SK-N-SH (cell line): ENCODE data around the gene CYP26A1. TPM values are rescaled to one million over a fixed set of nuclear protein-coding genes. Genes with fewer than 3 reads are reported as not detected.
A peak's percentile ranks its signal among the peaks of the same experiment; 100 is the strongest.

ENCODE experiments used
- CTCF ChIA-PET: fragments of 300-600, 350-600 bp; formaldehyde crosslinking; extraction: SDS; loops from one replicate; lab custom pipeline; 2021; lab: Yijun Ruan, JAX
- POLR2A ChIA-PET: fragments of 350-600 bp; sonication (Branson Sonifier 250); formaldehyde crosslinking; extraction: SDS; loops from one replicate; lab custom pipeline; 2020; ENCODE audit warnings: antibody characterized with exemption, inconsistent platforms; lab: Yijun Ruan, JAX
- DNase-seq: peaks from one replicate; pipeline ENCODE4 v3.0.0; 2012
- H2AFZ ChIP-seq: fragments of 200-600 bp; sonication (generic); 2 replicates; pipeline ENCODE4 v1.8.1; 2016; ENCODE audit warnings: antibody characterized with exemption, mild to moderate bottlenecking, low read depth
- H3F3A ChIP-seq: fragments of 200-600 bp; sonication (generic); replicated peaks from 2 replicates; pipeline ENCODE3; 2016; ENCODE audit warnings: antibody characterized with exemption, mild to moderate bottlenecking; ENCODE audit not compliant: insufficient read depth
- H3K27ac ChIP-seq, 2 experiments: fragments of 200-500 bp in 1 of 2; fragments of 200-600 bp in 1 of 2; sonication (Bioruptor generic) in 1 of 2; sonication (generic), shearing (Covaris generic) in 1 of 2; 2 replicates each; pipeline versions ENCODE4 v1.5.1 to v1.6.1; 2014 to 2016; ENCODE audit warnings: low read depth in 2 of 2, inconsistent platforms in 1 of 2, low read length in 1 of 2, mild to moderate bottlenecking in 1 of 2, mixed read lengths in 1 of 2
- H3K27me3 ChIP-seq: fragments of 200-600 bp; sonication (generic), shearing (Covaris generic); 2 replicates; pipeline ENCODE4 v1.6.1; 2016; ENCODE audit warnings: mixed run types; ENCODE audit not compliant: insufficient read depth
- H3K36me3 ChIP-seq, 2 experiments: fragments of 200-500 bp in 1 of 2; fragments of 200-600 bp in 1 of 2; sonication (Bioruptor generic) in 1 of 2; sonication (generic) in 1 of 2; replicated peaks in 1 of 2; 2 replicates each; pipeline versions ENCODE3 to v1.5.1; 2014 to 2016; ENCODE audit warnings: low read length in 1 of 2, mild to moderate bottlenecking in 1 of 2; ENCODE audit not compliant: insufficient read depth in 2 of 2, control insufficient read depth in 1 of 2
- H3K4me1 ChIP-seq, 2 experiments: fragments of 200-500 bp in 1 of 2; fragments of 200-600 bp in 1 of 2; sonication (Bioruptor generic) in 1 of 2; sonication (generic), shearing (Covaris generic) in 1 of 2; 2 replicates each; pipeline versions ENCODE4 v1.5.1 to v1.6.1; 2014 to 2016; ENCODE audit warnings: low read depth in 1 of 2, low read length in 1 of 2, mixed run types in 1 of 2; ENCODE audit not compliant: insufficient read depth in 2 of 2, control insufficient read depth in 1 of 2
- H3K4me2 ChIP-seq: fragments of 200-600 bp; sonication (generic), shearing (Covaris generic); 2 replicates; pipeline ENCODE4 v1.6.1; 2017; ENCODE audit warnings: mixed run types
- H3K4me3 ChIP-seq, 2 experiments: fragments of 200-500 bp in 1 of 2; fragments of 200-600 bp in 1 of 2; sonication (Bioruptor generic) in 1 of 2; sonication (generic), shearing (Covaris generic) in 1 of 2; 2 replicates each; pipeline versions ENCODE4 v1.5.1 to v1.8.1; 2014 to 2016; ENCODE audit warnings: low read depth in 2 of 2, inconsistent platforms in 1 of 2, low read length in 1 of 2, mild to moderate bottlenecking in 1 of 2, mixed read lengths in 1 of 2, moderate library complexity in 1 of 2
- H3K79me2 ChIP-seq: fragments of 200-600 bp; sonication (generic); 2 replicates; pipeline ENCODE4 v1.8.1; 2017; ENCODE audit warnings: mild to moderate bottlenecking; ENCODE audit not compliant: insufficient read depth
- H3K9ac ChIP-seq: fragments of 200-600 bp; sonication (generic); 2 replicates; pipeline ENCODE4 v1.6.1; 2017; ENCODE audit warnings: mixed run types
- H3K9me2 ChIP-seq: fragments of 200-600 bp; sonication (generic); 2 replicates; pipeline ENCODE4 v1.6.1; 2017; ENCODE audit warnings: mixed run types
- H3K9me3 ChIP-seq: fragments of 200-600 bp; sonication (generic); 2 replicates; pipeline ENCODE4 v1.6.1; 2017; ENCODE audit warnings: mixed run types, mild to moderate bottlenecking, moderate library complexity
- H4K20me1 ChIP-seq: fragments of 200-600 bp; sonication (generic); 2 replicates; pipeline ENCODE4 v1.6.1; 2017; ENCODE audit warnings: mild to moderate bottlenecking, mixed run types; ENCODE audit not compliant: insufficient read depth
- CHD2 ChIP-seq: fragments of 150-350 bp; IDR thresholded peaks from 2 replicates; pipeline ENCODE4 v1.6.1; 2018; ENCODE audit warnings: low read length; ENCODE audit not compliant: partially characterized antibody
- FOSL2 ChIP-seq: IDR thresholded peaks from 2 replicates; pipeline ENCODE4 v1.4.0; 2012; ENCODE audit warnings: low read depth, mild to moderate bottlenecking, moderate library complexity, borderline replicate concordance
- FOXM1 ChIP-seq: IDR thresholded peaks from 2 replicates; pipeline ENCODE4 v1.4.0; 2012; ENCODE audit warnings: low read depth, mild to moderate bottlenecking
- GABPA ChIP-seq: IDR thresholded peaks from 2 replicates; pipeline ENCODE4 v1.4.0; 2012; ENCODE audit warnings: low read depth, mild to moderate bottlenecking
- GATA2 ChIP-seq: sonication (generic); formaldehyde crosslinking; IDR thresholded peaks from 2 replicates; pipeline ENCODE4 v1.5.0; 2020; ENCODE audit warnings: mild to moderate bottlenecking, missing genetic modification reagents
- JUND ChIP-seq: IDR thresholded peaks from 2 replicates; pipeline ENCODE4 v1.4.0; 2012
- MEF2A ChIP-seq: IDR thresholded peaks from 2 replicates; pipeline ENCODE4 v1.4.0; 2012; ENCODE audit warnings: low read depth, borderline replicate concordance
- MXI1 ChIP-seq: IDR thresholded peaks from 2 replicates; pipeline ENCODE4 v1.6.1; 2012; ENCODE audit warnings: mild to moderate bottlenecking, low read depth, low read length, improper control_type of control experiment
- NRF1 ChIP-seq: IDR thresholded peaks from 2 replicates; pipeline ENCODE4 v1.6.1; 2012; ENCODE audit warnings: low read depth, mild to moderate bottlenecking, low read length
- POLR2AphosphoS5 ChIP-seq: IDR thresholded peaks from 2 replicates; pipeline ENCODE4 v1.6.1; 2012; ENCODE audit warnings: low read depth, low read length
- RAD21 ChIP-seq: IDR thresholded peaks from 2 replicates; pipeline ENCODE4 v1.6.1; 2012; ENCODE audit warnings: mild to moderate bottlenecking, low read length
- RFX5 ChIP-seq: IDR thresholded peaks from 2 replicates; pipeline ENCODE4 v1.6.1; 2012; ENCODE audit warnings: mild to moderate bottlenecking, improper control_type of control experiment, low read length
- RXRA ChIP-seq: IDR thresholded peaks from 2 replicates; pipeline ENCODE4 v1.4.0; 2012; ENCODE audit warnings: low read depth, mild to moderate bottlenecking, borderline replicate concordance
- SIN3A ChIP-seq: IDR thresholded peaks from 2 replicates; pipeline ENCODE4 v1.6.1; 2012; ENCODE audit warnings: low read depth, mild to moderate bottlenecking, low read length, moderate library complexity, borderline replicate concordance
- SMC3 ChIP-seq: IDR thresholded peaks from 2 replicates; pipeline ENCODE4 v1.6.1; 2012; ENCODE audit warnings: low read depth, low read length, improper control_type of control experiment
- TAF1 ChIP-seq: IDR thresholded peaks from 2 replicates; pipeline ENCODE4 v1.6.1; 2012; ENCODE audit warnings: low read depth, mild to moderate bottlenecking, low read length, moderate library complexity, borderline replicate concordance
- TCF12 ChIP-seq: IDR thresholded peaks from 2 replicates; pipeline ENCODE4 v1.4.0; 2012
- TEAD4 ChIP-seq: IDR thresholded peaks from 2 replicates; pipeline ENCODE4 v1.4.0; 2012; ENCODE audit warnings: mild to moderate bottlenecking, borderline replicate concordance; ENCODE audit not compliant: insufficient read depth
- YY1 ChIP-seq: IDR thresholded peaks from 2 replicates; pipeline ENCODE4 v1.4.0; 2012; ENCODE audit warnings: low read depth, mild to moderate bottlenecking
- WGBS: methylation state at CpG from one replicate; pipeline ENCODE4 v1.1.6; 2017; ENCODE audit warnings: low lambda C conversion rate; 5-methylcytosine and 5-hydroxymethylcytosine counted together
- polyA plus RNA-seq, 3 experiments: library from polyadenylated mRNA; depleted of rRNA; stranded (reverse); fragments of >200 nt; gene quantifications; 2 replicates each; pipeline ENCODE4 v1.2.3, GENCODE V29; 2012
- TF ChIP-seq, protein P1 (sequence below): fragments of 200-600 bp; sonication (generic); IDR thresholded peaks from 2 replicates; pipeline ENCODE4 v1.6.1; 2017; ENCODE audit warnings: antibody characterized with exemption, mild to moderate bottlenecking, moderate library complexity
- TF ChIP-seq, protein P2 (sequence below): IDR thresholded peaks from 2 replicates; pipeline ENCODE4 v1.4.0; 2012; ENCODE audit warnings: low read depth
- TF ChIP-seq, protein P3 (sequence below): IDR thresholded peaks from 2 replicates; pipeline ENCODE4 v1.4.0; 2012; ENCODE audit warnings: low read depth, borderline replicate concordance
- TF ChIP-seq, protein P4 (sequence below): IDR thresholded peaks from 2 replicates; pipeline ENCODE4 v1.6.1; 2012; ENCODE audit warnings: mild to moderate bottlenecking, low read depth, low read length, moderate library complexity
- TF ChIP-seq, protein P5 (sequence below): IDR thresholded peaks from 2 replicates; pipeline ENCODE4; 2012
- TF ChIP-seq, protein P6 (sequence below): IDR thresholded peaks from 2 replicates; pipeline ENCODE4 v1.4.0; 2012; ENCODE audit warnings: low read depth, borderline replicate concordance

Gene CYP26A1
- polyA plus RNA-seq, 1 of the 3 experiments (the other 2 are of a cell fraction): not detected

DNA sequence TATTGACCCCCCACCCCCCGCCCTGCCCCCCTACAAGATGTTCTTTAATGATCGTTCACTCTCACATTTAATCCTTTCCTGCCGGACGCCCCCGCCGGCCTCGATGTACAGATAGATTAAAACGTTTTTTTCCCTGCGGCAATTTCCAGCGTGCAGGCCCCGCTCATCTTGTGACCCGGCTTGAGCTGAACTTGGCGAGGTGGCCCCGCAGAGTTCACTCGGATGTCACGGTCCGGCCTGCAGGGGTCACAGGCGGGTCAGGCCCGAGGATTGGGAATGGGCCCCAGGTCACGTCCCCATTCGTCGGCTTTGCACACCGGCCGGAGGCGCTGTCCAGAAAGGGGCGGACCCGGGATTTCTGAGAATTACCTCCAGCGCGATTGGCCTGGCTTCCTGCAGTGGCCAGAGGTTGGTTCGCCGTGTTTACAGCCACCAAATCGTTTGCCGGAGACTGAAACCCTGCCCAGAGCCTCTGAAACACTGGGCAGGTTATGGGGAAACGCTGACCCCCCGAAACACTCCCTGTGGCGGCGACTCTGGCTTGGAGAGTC is 1.9 kb upstream of the CYP26A1 start:
- H3K9me3 ChIP-seq: no peaks in the 10 kb centered on the region
- H3K4me1 ChIP-seq: peaks cover 0 to 39% of the 10 kb centered on the region in 2 experiments; a peak in 1 of 4 replicates
- H3K36me3 ChIP-seq: no peaks in the 10 kb centered on the region
- H3F3A ChIP-seq: peaks cover 2% of the 10 kb centered on the region
- H3K4me3 ChIP-seq: peak overlapping the region; percentile 53 to 58
- H3K9ac ChIP-seq: no peak overlapping the region
- peak; percentile 80 for DNase-seq
- peaks cover 68% of the 10 kb centered on the region for H3K27me3 ChIP-seq
- ChIA-PET POLR2A (no interaction called here), CTCF (interaction anchor here (0.6 to 2.9 kb wide), 5 partner anchors 9 to 281 kb away, joined by 3 to 21 read pairs (median 4); no protein-coding TSS in a partner anchor)
- H3K9me2 ChIP-seq: no peaks in the 10 kb centered on the region
- H4K20me1 ChIP-seq: no peaks in the 10 kb centered on the region
- H3K4me2 ChIP-seq: peak overlapping the region; percentile 80
- H2AFZ ChIP-seq: no peak overlapping the region
- no peak overlapping the region for H3K27ac ChIP-seq
- WGBS: 13% methylated on average over 26 of the region's 37 CpGs
- no peaks in the 10 kb centered on the region for H3K79me2 ChIP-seq
- TF ChIP-seq RAD21 (no peak), FOXM1 (no peak), SMC3 (no peak), NRF1 (no peak), TCF12 (no peak), GATA2 (CRISPR knock-in tag) (0 out of 2 replicates have a peak, but pooled peaks have one; percentile 12), TAF1 (no peak), SIN3A (no peak), GABPA (no peak), CHD2 (no peak), MXI1 (no peak), POLR2AphosphoS5 (no peak), RFX5 (no peak), YY1 (no peak), FOSL2 (no peak), JUND (no peak), RXRA (peak; percentile 62; the same call in 1 of the 2 replicates), TEAD4 (no peak), MEF2A (no peak)
- TF ChIP-seq, protein P1, sequence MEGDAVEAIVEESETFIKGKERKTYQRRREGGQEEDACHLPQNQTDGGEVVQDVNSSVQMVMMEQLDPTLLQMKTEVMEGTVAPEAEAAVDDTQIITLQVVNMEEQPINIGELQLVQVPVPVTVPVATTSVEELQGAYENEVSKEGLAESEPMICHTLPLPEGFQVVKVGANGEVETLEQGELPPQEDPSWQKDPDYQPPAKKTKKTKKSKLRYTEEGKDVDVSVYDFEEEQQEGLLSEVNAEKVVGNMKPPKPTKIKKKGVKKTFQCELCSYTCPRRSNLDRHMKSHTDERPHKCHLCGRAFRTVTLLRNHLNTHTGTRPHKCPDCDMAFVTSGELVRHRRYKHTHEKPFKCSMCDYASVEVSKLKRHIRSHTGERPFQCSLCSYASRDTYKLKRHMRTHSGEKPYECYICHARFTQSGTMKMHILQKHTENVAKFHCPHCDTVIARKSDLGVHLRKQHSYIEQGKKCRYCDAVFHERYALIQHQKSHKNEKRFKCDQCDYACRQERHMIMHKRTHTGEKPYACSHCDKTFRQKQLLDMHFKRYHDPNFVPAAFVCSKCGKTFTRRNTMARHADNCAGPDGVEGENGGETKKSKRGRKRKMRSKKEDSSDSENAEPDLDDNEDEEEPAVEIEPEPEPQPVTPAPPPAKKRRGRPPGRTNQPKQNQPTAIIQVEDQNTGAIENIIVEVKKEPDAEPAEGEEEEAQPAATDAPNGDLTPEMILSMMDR: peak; percentile 16; the same call in 1 of the 2 replicates
- TF ChIP-seq, protein P2, sequence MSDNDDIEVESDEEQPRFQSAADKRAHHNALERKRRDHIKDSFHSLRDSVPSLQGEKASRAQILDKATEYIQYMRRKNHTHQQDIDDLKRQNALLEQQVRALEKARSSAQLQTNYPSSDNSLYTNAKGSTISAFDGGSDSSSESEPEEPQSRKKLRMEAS: no peak
- TF ChIP-seq, protein P3, sequence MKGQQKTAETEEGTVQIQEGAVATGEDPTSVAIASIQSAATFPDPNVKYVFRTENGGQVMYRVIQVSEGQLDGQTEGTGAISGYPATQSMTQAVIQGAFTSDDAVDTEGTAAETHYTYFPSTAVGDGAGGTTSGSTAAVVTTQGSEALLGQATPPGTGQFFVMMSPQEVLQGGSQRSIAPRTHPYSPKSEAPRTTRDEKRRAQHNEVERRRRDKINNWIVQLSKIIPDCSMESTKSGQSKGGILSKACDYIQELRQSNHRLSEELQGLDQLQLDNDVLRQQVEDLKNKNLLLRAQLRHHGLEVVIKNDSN: no peak
- TF ChIP-seq, protein P4, sequence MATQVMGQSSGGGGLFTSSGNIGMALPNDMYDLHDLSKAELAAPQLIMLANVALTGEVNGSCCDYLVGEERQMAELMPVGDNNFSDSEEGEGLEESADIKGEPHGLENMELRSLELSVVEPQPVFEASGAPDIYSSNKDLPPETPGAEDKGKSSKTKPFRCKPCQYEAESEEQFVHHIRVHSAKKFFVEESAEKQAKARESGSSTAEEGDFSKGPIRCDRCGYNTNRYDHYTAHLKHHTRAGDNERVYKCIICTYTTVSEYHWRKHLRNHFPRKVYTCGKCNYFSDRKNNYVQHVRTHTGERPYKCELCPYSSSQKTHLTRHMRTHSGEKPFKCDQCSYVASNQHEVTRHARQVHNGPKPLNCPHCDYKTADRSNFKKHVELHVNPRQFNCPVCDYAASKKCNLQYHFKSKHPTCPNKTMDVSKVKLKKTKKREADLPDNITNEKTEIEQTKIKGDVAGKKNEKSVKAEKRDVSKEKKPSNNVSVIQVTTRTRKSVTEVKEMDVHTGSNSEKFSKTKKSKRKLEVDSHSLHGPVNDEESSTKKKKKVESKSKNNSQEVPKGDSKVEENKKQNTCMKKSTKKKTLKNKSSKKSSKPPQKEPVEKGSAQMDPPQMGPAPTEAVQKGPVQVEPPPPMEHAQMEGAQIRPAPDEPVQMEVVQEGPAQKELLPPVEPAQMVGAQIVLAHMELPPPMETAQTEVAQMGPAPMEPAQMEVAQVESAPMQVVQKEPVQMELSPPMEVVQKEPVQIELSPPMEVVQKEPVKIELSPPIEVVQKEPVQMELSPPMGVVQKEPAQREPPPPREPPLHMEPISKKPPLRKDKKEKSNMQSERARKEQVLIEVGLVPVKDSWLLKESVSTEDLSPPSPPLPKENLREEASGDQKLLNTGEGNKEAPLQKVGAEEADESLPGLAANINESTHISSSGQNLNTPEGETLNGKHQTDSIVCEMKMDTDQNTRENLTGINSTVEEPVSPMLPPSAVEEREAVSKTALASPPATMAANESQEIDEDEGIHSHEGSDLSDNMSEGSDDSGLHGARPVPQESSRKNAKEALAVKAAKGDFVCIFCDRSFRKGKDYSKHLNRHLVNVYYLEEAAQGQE: peak; percentile 84
- TF ChIP-seq, protein P5, sequence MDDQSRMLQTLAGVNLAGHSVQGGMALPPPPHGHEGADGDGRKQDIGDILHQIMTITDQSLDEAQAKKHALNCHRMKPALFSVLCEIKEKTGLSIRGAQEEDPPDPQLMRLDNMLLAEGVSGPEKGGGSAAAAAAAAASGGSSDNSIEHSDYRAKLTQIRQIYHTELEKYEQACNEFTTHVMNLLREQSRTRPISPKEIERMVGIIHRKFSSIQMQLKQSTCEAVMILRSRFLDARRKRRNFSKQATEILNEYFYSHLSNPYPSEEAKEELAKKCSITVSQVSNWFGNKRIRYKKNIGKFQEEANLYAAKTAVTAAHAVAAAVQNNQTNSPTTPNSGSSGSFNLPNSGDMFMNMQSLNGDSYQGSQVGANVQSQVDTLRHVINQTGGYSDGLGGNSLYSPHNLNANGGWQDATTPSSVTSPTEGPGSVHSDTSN: no peak
- TF ChIP-seq, protein P6, sequence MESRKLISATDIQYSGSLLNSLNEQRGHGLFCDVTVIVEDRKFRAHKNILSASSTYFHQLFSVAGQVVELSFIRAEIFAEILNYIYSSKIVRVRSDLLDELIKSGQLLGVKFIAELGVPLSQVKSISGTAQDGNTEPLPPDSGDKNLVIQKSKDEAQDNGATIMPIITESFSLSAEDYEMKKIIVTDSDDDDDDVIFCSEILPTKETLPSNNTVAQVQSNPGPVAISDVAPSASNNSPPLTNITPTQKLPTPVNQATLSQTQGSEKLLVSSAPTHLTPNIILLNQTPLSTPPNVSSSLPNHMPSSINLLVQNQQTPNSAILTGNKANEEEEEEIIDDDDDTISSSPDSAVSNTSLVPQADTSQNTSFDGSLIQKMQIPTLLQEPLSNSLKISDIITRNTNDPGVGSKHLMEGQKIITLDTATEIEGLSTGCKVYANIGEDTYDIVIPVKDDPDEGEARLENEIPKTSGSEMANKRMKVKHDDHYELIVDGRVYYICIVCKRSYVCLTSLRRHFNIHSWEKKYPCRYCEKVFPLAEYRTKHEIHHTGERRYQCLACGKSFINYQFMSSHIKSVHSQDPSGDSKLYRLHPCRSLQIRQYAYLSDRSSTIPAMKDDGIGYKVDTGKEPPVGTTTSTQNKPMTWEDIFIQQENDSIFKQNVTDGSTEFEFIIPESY: no peak
